GM19455 (cell line): ENCODE measurements around the gene KRT8.
"Not testable (repeated sequence)": the region's sequence is repeated elsewhere in the genome, so short reads cannot be mapped to it uniquely, and the experiment has no call there.

ENCODE experiments used
- ATAC-seq: cut with Tn5 transposase; IDR thresholded peaks from one replicate; pipeline ENCODE4 v1.9.1; 2021; ENCODE audit not compliant: unreplicated experiment

KRT8 gene

GRCh38 chr12:52874573-52875435 is 30.1 kb downstream of the KRT8 start:
- no peak for ATAC-seq

GRCh38 chr12:52873832-52874572 is 30.9 kb downstream of the KRT8 start:
- ATAC-seq: peak; percentile 55

- ATAC-seq: no peak
Measured at GRCh38 chr12:52873513-52873831, 31.4 kb downstream of the KRT8 start.

GRCh38 chr12:52872644-52873389 is 32.1 kb downstream of the KRT8 start:
- no peak for ATAC-seq

GRCh38 chr12:52871291-52872039 is 33.4 kb downstream of the KRT8 start:
- ATAC-seq: no peak

- peak; percentile 59 for ATAC-seq
Measured at GRCh38 chr12:52870361-52871290, 34.2 kb downstream of the KRT8 start.

- ATAC-seq: no peak
Measured at GRCh38 chr12:52867642-52868041, 37.2 kb downstream of the KRT8 start.

GRCh38 chr12:52867152-52867551 is 37.7 kb downstream of the KRT8 start:
- ATAC-seq: no peak

- ATAC-seq: no peak
Measured at GRCh38 chr12:52865090-52865944, 39.6 kb downstream of the KRT8 start.

- no peak for ATAC-seq
Measured at GRCh38 chr12:52862023-52862422, 42.9 kb downstream of the KRT8 start.

GRCh38 chr12:52861511-52861910 is 43.4 kb downstream of the KRT8 start:
- no peak for ATAC-seq

- ATAC-seq: no peak
Measured at GRCh38 chr12:52860102-52860823, 44.6 kb downstream of the KRT8 start.

- no peak for ATAC-seq
Measured at GRCh38 chr12:52857500-52857899, 47.4 kb downstream of the KRT8 start.

GRCh38 chr12:52856787-52857186 is 48.1 kb downstream of the KRT8 start:
- ATAC-seq: no peak

- not testable (repeated sequence) for ATAC-seq
Measured at GRCh38 chr12:52856077-52856476, 48.8 kb downstream of the KRT8 start.

- ATAC-seq: no peak
Measured at GRCh38 chr12:52851787-52852186, 53.1 kb downstream of the KRT8 start.

- no peak for ATAC-seq
Measured at GRCh38 chr12:52850681-52851080, 54.2 kb downstream of the KRT8 start.

- ATAC-seq: no peak
Measured at GRCh38 chr12:52849511-52849910, 55.4 kb downstream of the KRT8 start.
